Cardiac muscle cell (in vitro differentiated cells and primary cell): ENCODE results near the gene CACNA1C. TPM values are rescaled to one million over a fixed set of nuclear protein-coding genes. Genes with fewer than 3 reads are reported as not detected.

Source experiments
- DNase-seq, 2 donors: peaks; one replicate each; pipeline versions ENCODE4 v3.0.0 to v3.0.0-alpha.2; 2010 to 2017; ENCODE audit warnings: low read depth in 1 of 2, low spot score in 1 of 2
- H3K27ac ChIP-seq: fragments of 200-600 bp; sonication (generic); 2 replicates; pipeline ENCODE4 v1.5.1; 2016
- H3K27me3 ChIP-seq: fragments of 200-600 bp; sonication (generic); 2 replicates; pipeline ENCODE4 v1.6.0; 2016; ENCODE audit warnings: control low read depth
- H3K36me3 ChIP-seq: fragments of 200-600 bp; sonication (generic); 2 replicates; pipeline ENCODE4 v1.5.1; 2016; ENCODE audit warnings: control low read depth
- H3K4me1 ChIP-seq: fragments of 200-600 bp; sonication (generic); 2 replicates; pipeline ENCODE4 v1.8.1; 2017; ENCODE audit warnings: low read depth, mild to moderate bottlenecking, mixed run types
- H3K4me3 ChIP-seq: fragments of 200-600 bp; sonication (generic); 2 replicates; pipeline ENCODE4 v1.5.1; 2016; ENCODE audit warnings: mild to moderate bottlenecking
- H3K9me3 ChIP-seq: fragments of 200-600 bp; sonication (generic); 2 replicates; pipeline ENCODE4 v1.5.1; 2017; ENCODE audit warnings: low read depth, mild to moderate bottlenecking, control low read depth
- polyA plus RNA-seq: library from polyadenylated mRNA; unstranded; fragments of >200 nt; fragmentation: Nextera tagmentation; extraction: Ambion mirVana; gene quantifications from 2 replicates; pipeline ENCODE4 v1.2.1, GENCODE V29; 2016
- total RNA-seq: library from RNA; depleted of rRNA; stranded (reverse); fragments of >200 nt; gene quantifications from 2 replicates; pipeline ENCODE4 v1.2.3, GENCODE V29; 2016
- TF ChIP-seq, protein P1 (sequence below): IDR thresholded peaks from 2 replicates; pipeline ENCODE4 v1.5.1; 2012; ENCODE audit warnings: low read depth, mild to moderate bottlenecking, low read length

Gene CACNA1C
- total and polyA plus RNA-seq, 2 experiments from 2014 or later, result 40.8 to 77.8 TPM

DNA sequence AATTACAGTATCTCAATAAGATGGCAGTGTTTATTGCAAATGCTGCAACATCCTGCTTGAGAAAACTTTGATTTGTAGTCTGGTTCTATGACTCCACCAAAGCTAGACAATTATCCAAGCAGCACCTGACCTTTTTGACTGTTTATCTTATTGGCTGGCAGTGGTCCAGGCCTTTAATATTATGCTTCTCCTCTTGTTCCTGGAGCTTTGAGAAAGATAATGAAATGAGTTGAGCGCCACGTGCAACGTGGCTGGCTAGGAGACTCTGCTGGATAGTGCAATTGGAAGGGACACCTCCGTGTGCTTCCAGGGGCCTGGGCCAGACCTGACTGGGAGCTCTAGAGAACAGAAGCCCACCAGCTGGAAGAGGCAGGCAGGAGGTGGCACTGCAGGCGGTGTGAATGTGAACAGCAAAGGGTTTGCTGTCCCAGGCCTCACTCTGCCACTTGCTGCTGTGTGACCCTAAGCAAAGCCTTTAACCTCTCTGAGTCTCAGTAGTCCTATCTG is 349.3 kb downstream of the CACNA1C start:
- TF ChIP-seq, protein P1, sequence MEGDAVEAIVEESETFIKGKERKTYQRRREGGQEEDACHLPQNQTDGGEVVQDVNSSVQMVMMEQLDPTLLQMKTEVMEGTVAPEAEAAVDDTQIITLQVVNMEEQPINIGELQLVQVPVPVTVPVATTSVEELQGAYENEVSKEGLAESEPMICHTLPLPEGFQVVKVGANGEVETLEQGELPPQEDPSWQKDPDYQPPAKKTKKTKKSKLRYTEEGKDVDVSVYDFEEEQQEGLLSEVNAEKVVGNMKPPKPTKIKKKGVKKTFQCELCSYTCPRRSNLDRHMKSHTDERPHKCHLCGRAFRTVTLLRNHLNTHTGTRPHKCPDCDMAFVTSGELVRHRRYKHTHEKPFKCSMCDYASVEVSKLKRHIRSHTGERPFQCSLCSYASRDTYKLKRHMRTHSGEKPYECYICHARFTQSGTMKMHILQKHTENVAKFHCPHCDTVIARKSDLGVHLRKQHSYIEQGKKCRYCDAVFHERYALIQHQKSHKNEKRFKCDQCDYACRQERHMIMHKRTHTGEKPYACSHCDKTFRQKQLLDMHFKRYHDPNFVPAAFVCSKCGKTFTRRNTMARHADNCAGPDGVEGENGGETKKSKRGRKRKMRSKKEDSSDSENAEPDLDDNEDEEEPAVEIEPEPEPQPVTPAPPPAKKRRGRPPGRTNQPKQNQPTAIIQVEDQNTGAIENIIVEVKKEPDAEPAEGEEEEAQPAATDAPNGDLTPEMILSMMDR, result no peak
- no peak for DNase-seq
- Histone ChIP-seq H3K36me3 (no peaks in the 10 kb centered on the region), H3K9me3 (no peaks in the 10 kb centered on the region), H3K27ac (no peak overlapping the region), H3K4me1 (peaks cover 6% of the 10 kb centered on the region), H3K27me3 (no peaks in the 10 kb centered on the region), H3K4me3 (no peak overlapping the region)

DNA sequence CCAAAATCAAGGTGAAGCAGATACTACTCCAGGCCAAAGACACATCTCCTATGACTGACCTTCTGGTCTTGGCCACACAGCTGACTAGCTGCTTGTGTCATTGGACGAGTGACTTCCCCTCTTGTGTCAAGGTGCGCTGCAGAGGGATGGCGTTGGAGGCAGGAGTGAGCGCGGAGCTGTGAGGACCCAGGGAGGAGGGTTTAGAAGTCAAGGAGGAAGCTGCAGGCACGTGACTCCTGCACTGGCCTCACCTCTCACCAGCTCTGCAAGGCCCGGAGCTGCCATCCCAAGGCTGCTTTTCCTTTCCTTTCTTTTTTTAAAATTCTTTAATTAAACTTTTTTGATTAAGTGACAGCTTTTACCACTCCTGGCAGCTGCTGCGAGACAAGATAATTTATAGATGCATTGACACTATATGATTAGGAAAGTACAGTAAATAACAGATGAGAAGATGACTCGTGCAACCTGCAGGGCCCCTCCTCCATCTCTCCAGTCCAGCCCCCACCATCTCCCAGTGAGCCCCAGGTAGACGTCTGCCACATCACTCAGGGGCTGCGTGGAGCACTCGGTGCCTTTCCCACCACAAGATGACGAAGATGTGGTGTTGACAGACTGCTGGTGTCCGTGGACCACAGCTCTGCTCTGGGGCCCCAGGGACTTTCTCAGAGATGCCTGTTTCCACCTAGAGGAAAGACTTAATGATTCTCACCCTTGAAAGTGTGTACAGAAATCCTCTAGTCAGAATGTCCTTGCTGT is 350.6 kb downstream of the CACNA1C start:
- peaks cover 6% of the 10 kb centered on the region for H3K4me1 ChIP-seq
- no peak overlapping the region for H3K27ac ChIP-seq
- no peaks in the 10 kb centered on the region for H3K27me3 ChIP-seq
- H3K4me3 ChIP-seq, result no peak overlapping the region
- no peaks in the 10 kb centered on the region for H3K9me3 ChIP-seq
- TF ChIP-seq, protein P1, result no peak
- H3K36me3 ChIP-seq, result no peaks in the 10 kb centered on the region
- DNase-seq, result no peak

DNA sequence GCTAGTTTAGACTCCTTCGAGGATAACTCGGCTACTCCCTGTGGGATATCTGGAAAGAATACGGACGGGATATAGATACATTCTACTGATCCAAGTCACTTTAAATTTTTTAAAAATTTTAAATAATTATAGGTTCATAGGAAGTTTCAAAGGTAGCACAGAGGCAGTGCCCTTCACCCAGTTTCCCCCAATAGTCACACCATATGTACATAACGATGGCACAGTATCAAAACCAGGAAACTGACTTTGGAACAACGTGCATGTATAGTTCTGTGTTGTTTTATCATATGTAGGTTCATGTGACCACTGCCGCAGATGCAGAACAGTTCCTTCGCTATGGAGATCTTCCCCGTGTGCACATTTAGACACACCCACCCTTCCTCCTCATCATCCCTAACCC is 352.3 kb downstream of the CACNA1C start:
- peaks cover 6% of the 10 kb centered on the region for H3K4me1 ChIP-seq
- H3K4me3 ChIP-seq, result no peak overlapping the region
- H3K27me3 ChIP-seq, result no peaks in the 10 kb centered on the region
- H3K9me3 ChIP-seq, result no peaks in the 10 kb centered on the region
- TF ChIP-seq, protein P1, result no peak
- no peak for DNase-seq
- H3K27ac ChIP-seq, result no peak overlapping the region
- no peaks in the 10 kb centered on the region for H3K36me3 ChIP-seq

DNA sequence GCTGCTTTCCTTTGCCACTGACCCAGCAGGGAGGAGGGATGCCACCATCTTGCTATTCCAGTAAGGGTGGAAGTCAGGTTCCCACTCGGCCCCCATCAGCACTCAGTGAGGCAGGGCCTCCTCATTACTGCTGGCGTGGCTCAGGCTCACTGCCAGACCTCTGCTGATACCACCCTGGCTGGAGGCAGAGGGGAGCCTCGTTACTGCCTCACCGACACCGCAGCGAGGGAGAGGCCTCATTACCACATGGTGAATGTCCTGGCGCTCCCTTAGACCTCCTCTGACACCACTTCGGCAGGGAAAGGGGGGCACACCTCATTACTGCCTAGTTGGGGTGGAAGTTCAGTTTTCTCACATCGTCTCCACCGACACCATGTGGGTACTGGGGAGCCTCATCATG is 354.1 kb downstream of the CACNA1C start:
- Histone ChIP-seq H3K36me3 (no peaks in the 10 kb centered on the region), H3K9me3 (no peaks in the 10 kb centered on the region), H3K27ac (no peak overlapping the region), H3K4me1 (peaks cover 16% of the 10 kb centered on the region), H3K27me3 (no peaks in the 10 kb centered on the region), H3K4me3 (no peak overlapping the region)
- TF ChIP-seq, protein P1, result no peak
- peak in 1 of 2 donors; percentile 41 for DNase-seq

DNA sequence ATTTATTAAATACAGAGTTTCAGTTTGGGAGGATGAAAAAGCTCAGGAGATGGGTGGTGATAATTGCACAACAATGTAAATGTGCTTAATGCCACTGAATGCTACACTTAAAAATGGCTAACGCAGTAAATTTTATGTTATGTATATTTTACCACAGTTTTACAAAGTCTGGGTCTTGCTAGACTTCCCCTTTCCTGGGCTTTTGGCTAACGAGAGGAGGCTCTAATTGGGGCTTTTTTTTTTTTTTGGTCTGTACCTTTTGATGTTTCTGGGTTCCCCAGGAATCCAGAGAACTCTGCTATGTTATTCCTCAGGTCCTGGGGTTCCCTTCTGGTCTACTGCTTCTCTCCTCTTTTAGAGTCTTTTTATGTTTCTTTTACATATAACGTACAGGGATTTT is 355.5 kb downstream of the CACNA1C start:
- H3K9me3 ChIP-seq, result no peaks in the 10 kb centered on the region
- TF ChIP-seq, protein P1, result no peak

More for the DNA sequence above, 355.5 kb downstream of the CACNA1C start:
- peaks cover 23% of the 10 kb centered on the region for H3K4me1 ChIP-seq
- H3K27ac ChIP-seq, result no peak overlapping the region
- no peaks in the 10 kb centered on the region for H3K36me3 ChIP-seq
- no peak for DNase-seq
- no peaks in the 10 kb centered on the region for H3K27me3 ChIP-seq
- no peak overlapping the region for H3K4me3 ChIP-seq
